SU-DHL-6 (cell line): ENCODE measurements around the gene DUOX2.

Source experiments
- H2AFZ ChIP-seq: fragments of 200-600 bp; sonication (generic); 2 replicates; pipeline ENCODE4 v1.6.1; 2014; ENCODE audit warnings: low read depth, mild to moderate bottlenecking, moderate library complexity, mixed read lengths, antibody characterized with exemption, low read length; ENCODE audit not compliant: severe bottlenecking
- H3F3A ChIP-seq: fragments of 200-600 bp; shearing (Covaris generic); 2 replicates; pipeline ENCODE4 v1.6.0; 2016; ENCODE audit warnings: antibody characterized with exemption, mild to moderate bottlenecking; ENCODE audit not compliant: insufficient read depth
- H3K27ac ChIP-seq: fragments of 200-600 bp; sonication (generic); 2 replicates; pipeline ENCODE4 v1.5.1; 2016; ENCODE audit warnings: low read depth, mild to moderate bottlenecking, low read length, moderate library complexity, mixed read lengths
- H3K27me3 ChIP-seq: fragments of 200-600 bp; sonication (generic), shearing (Covaris generic); 2 replicates; pipeline ENCODE4 v1.6.0; 2014; ENCODE audit warnings: mild to moderate bottlenecking, low read length
- H3K36me3 ChIP-seq: fragments of 200-600 bp; sonication (generic); 2 replicates; pipeline ENCODE4 v1.6.1; 2014; ENCODE audit warnings: mild to moderate bottlenecking, low read length, mixed read lengths
- H3K4me2 ChIP-seq: fragments of 300-600, 200-600 bp; shearing (Covaris generic), sonication (generic); 2 replicates; pipeline ENCODE4 v1.6.0; 2014; ENCODE audit warnings: low read length, low read depth, mild to moderate bottlenecking; ENCODE audit not compliant: poor library complexity, severe bottlenecking
- H3K4me3 ChIP-seq: fragments of 200-600 bp; sonication (generic); 2 replicates; pipeline ENCODE4 v1.5.1; 2014; ENCODE audit warnings: antibody characterized with exemption, low read length, mild to moderate bottlenecking, mixed read lengths; ENCODE audit not compliant: insufficient read depth, poor library complexity, severe bottlenecking
- H3K79me2 ChIP-seq: fragments of 200-600 bp; sonication (generic); 2 replicates; pipeline ENCODE4 v1.6.1; 2014; ENCODE audit warnings: mild to moderate bottlenecking, low read length, moderate library complexity; ENCODE audit not compliant: insufficient read depth
- H3K9ac ChIP-seq: fragments of 200-600 bp; sonication (generic); 2 replicates; pipeline ENCODE4 v1.7.0; 2014; ENCODE audit warnings: mild to moderate bottlenecking, low read length
- H3K9me2 ChIP-seq: fragments of 200-600 bp; sonication (generic); replicated peaks from 2 replicates; pipeline ENCODE4 v1.6.1; 2014; ENCODE audit warnings: low read length; ENCODE audit not compliant: insufficient read depth
- H3K9me3 ChIP-seq: fragments of 200-600 bp; sonication (generic); 2 replicates; pipeline ENCODE4 v1.6.1; 2014; ENCODE audit warnings: low read length, mixed read lengths; ENCODE audit not compliant: insufficient read depth
- H4K20me1 ChIP-seq: fragments of 200-600 bp; sonication (generic); 2 replicates; pipeline ENCODE4 v1.6.1; 2014; ENCODE audit warnings: low read depth, mild to moderate bottlenecking, antibody characterized with exemption, low read length, moderate library complexity, mixed read lengths
- EZH2phosphoT487 ChIP-seq: fragments of 200-600 bp; sonication (generic), shearing (Covaris generic); conservative IDR thresholded peaks from 2 replicates; pipeline ENCODE4 v1.6.1; 2018; ENCODE audit warnings: mild to moderate bottlenecking, antibody characterized with exemption, low read length, moderate library complexity, mixed read lengths
- TF ChIP-seq, protein P1 (sequence below): fragments of 200-600 bp; sonication (generic); IDR thresholded peaks from one replicate; pipeline ENCODE4 v1.5.1; 2017; ENCODE audit warnings: antibody characterized with exemption, mild to moderate bottlenecking, low read length, moderate library complexity; ENCODE audit not compliant: insufficient read depth, poor library complexity, severe bottlenecking

Gene DUOX2

DNA sequence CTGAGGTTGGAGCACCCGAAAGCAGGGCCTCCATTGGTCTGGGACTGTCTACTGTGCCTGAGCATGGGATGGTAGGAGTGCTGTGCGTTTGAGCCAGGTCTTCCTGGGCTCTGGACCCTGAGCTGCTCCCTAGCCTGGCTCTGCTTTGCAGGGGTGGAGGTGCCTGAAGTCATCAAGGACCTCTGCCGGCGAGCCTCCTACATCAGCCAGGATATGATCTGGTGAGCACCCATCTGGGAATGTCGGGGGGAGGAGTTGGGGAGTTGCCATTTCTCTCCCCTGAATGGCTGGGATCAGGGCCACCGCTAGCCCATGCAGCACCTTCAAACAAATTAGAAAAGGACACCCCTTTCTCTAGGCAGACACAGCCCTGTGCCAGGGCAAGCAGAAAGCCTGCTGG lies 36.5 kb upstream of the DUOX2 start:
- no peaks in the 10 kb centered on the region for H3K79me2 ChIP-seq
- H3K4me3 ChIP-seq: no peak overlapping the region
- H3K9ac ChIP-seq: no peak overlapping the region
- no peaks in the 10 kb centered on the region for H4K20me1 ChIP-seq
- H3K36me3 ChIP-seq: no peaks in the 10 kb centered on the region
- no peaks in the 10 kb centered on the region for H3K9me2 ChIP-seq
- H3K27ac ChIP-seq: no peak overlapping the region
- no peak for TF ChIP-seq EZH2phosphoT487
- TF ChIP-seq, protein P1, sequence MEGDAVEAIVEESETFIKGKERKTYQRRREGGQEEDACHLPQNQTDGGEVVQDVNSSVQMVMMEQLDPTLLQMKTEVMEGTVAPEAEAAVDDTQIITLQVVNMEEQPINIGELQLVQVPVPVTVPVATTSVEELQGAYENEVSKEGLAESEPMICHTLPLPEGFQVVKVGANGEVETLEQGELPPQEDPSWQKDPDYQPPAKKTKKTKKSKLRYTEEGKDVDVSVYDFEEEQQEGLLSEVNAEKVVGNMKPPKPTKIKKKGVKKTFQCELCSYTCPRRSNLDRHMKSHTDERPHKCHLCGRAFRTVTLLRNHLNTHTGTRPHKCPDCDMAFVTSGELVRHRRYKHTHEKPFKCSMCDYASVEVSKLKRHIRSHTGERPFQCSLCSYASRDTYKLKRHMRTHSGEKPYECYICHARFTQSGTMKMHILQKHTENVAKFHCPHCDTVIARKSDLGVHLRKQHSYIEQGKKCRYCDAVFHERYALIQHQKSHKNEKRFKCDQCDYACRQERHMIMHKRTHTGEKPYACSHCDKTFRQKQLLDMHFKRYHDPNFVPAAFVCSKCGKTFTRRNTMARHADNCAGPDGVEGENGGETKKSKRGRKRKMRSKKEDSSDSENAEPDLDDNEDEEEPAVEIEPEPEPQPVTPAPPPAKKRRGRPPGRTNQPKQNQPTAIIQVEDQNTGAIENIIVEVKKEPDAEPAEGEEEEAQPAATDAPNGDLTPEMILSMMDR: no peak
- H3F3A ChIP-seq: no peaks in the 10 kb centered on the region
- H2AFZ ChIP-seq: no peak overlapping the region
- no peaks in the 10 kb centered on the region for H3K9me3 ChIP-seq
- no peaks in the 10 kb centered on the region for H3K27me3 ChIP-seq
- H3K4me2 ChIP-seq: no peak overlapping the region

DNA sequence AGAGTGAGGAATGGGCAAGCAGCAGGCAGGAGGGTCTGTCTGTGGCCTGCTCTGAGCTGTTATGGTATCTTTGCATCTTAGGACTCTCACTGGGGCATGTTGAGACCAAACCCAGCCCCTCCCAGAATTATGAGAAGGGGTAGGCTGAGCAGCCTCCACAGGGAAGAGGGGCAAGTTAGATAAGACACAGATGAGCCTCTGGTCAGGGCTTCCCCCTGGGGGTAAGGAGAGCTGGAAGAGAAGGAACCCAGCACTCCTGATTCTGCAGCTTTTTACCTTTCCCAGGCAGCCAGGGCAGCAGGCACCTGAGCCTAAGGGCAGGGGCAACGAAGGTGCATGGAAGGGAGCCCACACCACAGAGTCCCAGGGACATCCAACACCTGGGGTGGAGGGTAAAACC lies 35.1 kb upstream of the DUOX2 start:
- H3K27ac ChIP-seq: no peak overlapping the region
- no peak overlapping the region for H3K4me2 ChIP-seq

DNA sequence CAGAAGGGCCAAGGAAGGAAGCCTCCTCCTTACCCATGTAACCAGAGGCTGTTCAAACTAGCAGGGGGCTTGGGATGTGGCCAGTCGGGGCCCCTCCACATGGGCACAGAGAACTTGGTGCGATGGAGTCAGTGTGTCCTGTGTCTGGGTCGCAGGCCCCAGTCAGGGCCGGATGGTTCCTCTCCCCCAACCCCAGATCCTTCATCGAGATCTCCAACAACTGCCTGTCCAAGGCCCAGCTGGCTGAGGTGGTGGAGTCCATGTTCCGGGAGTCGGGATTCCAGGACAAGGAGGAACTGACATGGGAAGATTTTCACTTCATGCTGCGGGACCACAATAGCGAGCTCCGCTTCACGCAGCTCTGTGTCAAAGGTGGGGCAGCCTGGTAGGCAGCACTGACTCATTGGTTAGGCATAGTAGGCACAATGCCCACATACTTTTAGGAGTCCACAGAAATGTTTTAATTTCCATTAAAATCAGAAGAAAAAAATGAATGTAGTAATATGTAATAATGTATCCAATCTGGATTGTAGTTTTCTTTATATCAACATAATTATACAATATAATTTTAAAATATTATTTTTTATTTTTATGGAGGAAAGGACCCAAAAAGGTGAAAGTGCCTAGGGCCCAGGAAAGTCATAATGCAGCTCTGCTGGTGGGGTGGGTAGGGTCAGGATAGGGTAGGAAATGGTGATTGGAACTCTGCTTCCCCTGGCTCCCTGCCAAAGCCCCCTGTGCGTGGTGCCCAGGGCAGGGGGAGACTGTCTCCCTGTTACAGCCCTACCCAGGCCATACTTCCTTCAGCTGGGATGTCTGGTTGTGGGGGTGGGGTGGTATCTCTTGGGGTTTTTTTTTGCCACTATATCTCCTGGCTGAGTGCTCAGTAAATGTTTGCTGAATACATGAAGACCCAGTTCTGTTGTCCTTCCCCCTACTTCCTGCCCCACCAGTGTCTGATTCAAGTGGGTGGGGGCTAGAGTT lies 34.4 kb upstream of the DUOX2 start:
- no peak overlapping the region for H2AFZ ChIP-seq
- H3F3A ChIP-seq: no peaks in the 10 kb centered on the region
- H3K36me3 ChIP-seq: no peaks in the 10 kb centered on the region
- no peak for TF ChIP-seq EZH2phosphoT487
- TF ChIP-seq, protein P1: no peak
- H3K9ac ChIP-seq: no peak overlapping the region
- no peaks in the 10 kb centered on the region for H3K9me3 ChIP-seq
- no peaks in the 10 kb centered on the region for H4K20me1 ChIP-seq
- H3K27me3 ChIP-seq: no peaks in the 10 kb centered on the region
- no peak overlapping the region for H3K4me2 ChIP-seq
- no peaks in the 10 kb centered on the region for H3K79me2 ChIP-seq
- H3K27ac ChIP-seq: no peak overlapping the region
- H3K4me3 ChIP-seq: no peak overlapping the region
- H3K9me2 ChIP-seq: no peaks in the 10 kb centered on the region

More for the DNA sequence above, 35.1 kb upstream of the DUOX2 start:
- Histone ChIP-seq H4K20me1 (no peaks in the 10 kb centered on the region), H3K4me3 (no peak overlapping the region), H3K27me3 (no peaks in the 10 kb centered on the region), H3K79me2 (no peaks in the 10 kb centered on the region), H2AFZ (no peak overlapping the region), H3K9me3 (no peaks in the 10 kb centered on the region), H3K36me3 (no peaks in the 10 kb centered on the region), H3F3A (no peaks in the 10 kb centered on the region), H3K9me2 (no peaks in the 10 kb centered on the region), H3K9ac (no peak overlapping the region)
- TF ChIP-seq, protein P1: no peak
